GM11168 (cell line): Measurements from ENCODE around the gene KPNA1.

Experiments used
- in situ Hi-C: fragments of 300-500 bp; cut with MboI; formaldehyde crosslinking; loops from one replicate; pipeline ENCODE4 v1.12.0; 2022; ENCODE audit warnings: low sequenced_read_pairs; ENCODE audit not compliant: unreplicated experiment

Gene KPNA1

DNA sequence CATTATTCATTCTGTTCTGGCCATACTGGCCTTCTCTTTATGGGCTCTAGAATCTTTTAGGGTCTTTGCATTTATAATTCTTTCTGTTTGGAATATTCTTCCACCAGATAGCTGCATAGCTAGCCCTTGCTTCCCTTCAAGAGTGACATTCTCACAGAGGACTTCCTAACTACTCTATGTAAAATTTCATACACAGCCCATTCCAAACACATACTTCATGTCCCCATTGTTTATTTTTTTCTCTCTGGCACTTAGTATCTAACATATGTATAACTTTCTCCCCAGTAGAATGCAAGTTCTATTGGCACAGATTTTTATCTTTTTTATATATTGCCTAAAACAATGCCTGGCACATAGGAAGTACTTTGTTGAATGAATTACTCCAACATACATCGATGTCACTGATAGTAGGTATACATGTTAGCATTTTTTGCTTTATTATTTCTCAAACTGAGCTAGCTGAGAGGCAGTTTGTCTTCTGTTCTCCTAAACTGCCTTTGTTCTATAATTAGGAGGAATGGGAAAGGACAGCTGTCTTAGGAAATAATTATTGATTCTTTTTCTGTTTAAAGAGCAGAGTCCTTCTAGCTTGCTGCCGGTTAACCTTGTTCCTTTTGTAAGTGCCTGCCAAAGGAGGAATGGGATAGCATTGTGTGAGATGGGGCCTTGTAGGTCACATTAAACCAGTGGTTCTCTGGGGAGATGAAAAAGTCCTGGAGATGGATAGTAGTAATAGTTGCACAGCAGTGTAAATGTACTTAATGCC, 122.9 kb downstream of the KPNA1 start:
- in situ Hi-C loops: no loop called here

DNA sequence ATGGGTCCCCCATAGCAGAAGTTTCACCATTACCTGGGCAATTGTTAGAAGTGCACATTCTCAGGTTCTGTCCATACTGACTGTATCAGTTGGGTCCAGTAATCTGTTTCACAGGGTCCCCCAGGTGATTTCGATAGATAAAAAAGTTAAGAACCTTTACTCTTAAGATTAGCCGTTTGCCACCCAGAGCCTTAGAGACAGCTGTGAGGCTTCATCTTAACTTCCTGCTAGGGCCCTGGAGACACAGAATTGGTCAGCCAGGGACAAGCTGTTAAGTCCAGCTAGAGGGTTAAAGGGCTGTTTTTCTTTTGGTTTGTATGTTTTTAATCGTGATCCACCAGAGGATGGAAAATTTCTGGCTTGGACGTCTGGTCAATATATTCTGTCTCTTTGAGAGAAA, 124.1 kb downstream of the KPNA1 start:
- in situ Hi-C loops: no loop called here

DNA sequence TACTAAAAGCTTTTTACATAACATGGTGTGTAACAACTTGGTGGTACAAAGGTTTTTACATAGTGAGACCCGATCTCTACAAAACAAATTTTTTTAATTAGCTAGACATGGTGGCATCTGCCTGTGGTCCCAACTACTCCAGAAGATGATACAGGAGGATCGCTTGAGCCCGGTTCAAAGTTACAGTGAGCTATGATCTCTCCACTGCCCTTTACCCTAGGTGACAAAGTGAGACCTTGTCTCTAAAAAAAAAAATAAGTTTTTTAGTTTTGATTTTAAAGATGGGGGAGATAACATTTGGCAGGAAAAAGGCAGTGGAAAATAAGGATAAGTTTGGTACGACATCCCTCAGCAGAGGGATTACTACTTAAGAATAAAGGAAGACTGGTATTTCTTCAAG, 124.8 kb downstream of the KPNA1 start:
- in situ Hi-C loops: no loop called here

DNA sequence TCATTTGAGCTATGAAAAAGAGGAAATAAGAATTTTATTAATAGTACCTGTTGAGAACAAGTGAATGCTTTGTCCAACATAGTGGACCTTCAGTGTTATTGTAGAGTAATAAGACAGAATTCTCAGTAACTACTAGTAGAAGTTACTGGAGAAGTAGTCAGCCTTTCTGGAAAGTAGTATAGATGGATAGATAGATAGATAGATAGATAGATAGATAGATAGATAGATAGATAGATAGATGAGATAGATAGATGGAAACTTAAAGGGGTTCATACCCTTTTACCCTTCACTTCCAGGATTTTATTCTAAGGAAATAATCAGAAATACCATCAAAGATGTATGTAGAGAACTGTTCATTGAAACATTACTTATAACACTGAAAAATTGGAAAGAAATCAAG, 125.5 kb downstream of the KPNA1 start:
- in situ Hi-C loops: no loop called here

DNA sequence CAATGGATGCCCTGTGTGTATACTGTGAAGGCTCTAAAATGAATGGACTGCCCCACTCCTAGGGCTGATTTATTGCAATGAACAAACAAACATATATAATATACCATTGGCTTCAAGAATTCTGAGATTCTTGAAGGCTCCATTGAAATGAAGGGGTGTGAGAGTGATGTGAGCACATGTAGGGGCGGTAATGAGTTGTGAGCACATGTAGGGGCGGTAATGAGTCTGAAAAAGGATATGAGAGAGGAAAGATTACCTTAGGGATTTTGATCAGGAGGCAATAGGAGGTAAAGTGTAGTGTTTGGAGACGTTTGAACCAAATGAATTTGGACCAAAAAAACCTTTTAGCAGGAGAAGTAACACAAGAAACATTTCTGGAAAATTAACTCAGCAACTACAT, 127.0 kb downstream of the KPNA1 start:
- in situ Hi-C loops: no loop called here

DNA sequence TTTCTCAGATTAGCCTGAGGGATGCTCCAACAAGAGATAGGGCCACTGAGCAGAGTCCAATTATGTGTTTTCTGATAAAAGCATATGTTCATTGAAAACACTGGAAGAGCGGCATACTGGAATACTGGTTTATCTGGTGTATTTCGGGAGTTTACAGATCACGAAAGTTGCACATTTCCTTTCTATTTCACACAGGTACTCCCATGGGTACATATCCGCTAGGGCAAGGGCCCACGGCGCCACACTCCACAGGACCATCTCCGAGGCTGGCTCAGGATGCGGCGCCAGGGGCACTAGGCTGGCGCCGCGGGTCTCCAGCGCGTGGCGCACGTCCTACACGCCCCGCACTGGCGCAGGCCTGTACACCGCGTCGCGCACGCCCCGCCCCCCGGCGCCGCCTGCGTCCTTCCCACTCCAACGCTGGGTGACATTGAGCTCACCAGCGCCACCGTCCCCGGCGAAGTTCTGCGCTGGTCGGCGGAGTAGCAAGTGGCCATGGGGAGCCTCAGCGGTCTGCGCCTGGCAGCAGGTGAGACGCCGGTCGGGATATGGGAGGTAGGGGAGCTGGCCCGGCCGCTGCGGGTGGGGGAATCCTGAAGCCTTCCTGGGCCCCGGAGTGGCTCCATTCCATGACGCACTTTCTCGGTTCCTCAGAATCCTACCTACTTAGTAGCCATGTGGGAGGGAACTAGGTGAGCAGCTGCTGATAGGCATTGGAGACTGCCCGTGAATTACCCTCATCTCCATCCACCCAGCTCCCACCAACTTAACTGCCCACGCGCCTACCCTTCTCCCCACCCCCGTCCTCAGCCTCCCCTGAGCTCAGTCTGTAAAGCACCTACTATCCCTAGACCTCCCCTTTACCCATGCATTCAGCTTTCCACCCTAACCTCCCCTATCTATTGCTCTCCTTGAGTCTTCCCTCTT, 130.7 kb downstream of the KPNA1 start, which contains the start of gene FAM162A:
Gene FAM162A (plus strand): TSS at position 412 of the 927 bp plus-strand sequence. CDS start 84 bp downstream, at position 496.
- in situ Hi-C loops: no loop called here

DNA sequence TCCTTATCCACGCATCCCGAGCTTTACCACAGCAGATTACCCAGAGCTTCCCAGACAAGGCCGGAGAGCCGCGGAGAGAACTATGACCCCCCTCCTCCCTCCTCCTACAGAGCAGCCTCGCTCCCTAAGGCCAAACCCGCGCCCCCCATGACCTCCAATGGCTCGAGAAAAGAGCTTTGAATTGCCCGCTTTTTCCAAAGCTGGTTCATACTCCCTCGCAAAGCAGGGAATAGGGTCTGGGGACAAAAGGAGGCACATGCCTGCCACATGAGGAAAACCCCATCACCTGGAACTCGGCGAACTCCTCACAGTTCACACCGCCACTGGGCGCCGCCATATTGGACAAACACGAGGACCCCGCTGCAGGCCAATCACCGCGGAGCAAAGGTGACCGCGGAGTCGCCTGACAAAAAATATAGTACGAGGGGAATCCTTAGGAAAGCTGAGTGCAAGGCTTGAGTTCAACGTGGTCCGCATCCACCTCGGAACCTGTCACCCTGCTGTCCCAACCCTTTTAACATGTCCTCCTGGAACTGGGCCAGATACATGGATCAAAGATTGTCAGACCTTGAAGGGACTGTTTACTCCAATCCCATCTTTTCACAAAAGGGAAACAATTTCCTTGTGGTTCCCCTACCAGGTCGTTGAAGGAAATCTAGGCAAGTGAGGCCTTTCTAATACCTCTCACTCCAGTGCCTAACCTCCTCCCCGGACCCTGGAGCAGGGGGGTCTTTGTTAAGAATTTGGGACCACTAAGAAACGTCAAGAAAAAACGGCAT, 131.7 kb downstream of the KPNA1 start, which contains the start of gene MIX23:
Gene MIX23 (minus strand): TSS at position 344 of the 779 bp plus-strand sequence. CDS start 7 bp downstream, at position 337.
- in situ Hi-C loops: no loop called here

DNA sequence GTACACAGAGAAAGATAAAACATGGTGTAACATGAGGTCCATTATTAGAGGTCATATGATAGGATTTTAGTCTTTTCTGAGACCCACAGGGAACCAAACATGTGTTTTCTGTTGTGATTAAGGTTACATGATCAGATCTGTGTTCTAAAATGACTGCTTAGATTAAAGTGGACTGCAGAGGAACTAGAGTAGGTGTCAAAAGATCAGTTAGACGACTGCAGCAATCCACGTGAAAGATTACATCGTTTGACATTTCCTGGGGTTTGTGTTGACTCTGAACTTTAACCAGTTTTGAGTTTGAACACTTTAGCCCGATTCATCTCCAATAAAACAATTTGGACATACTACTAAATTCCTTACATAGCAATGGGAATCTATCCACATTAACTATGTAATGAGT, 136.8 kb downstream of the KPNA1 start:
- in situ Hi-C loops: no loop called here

DNA sequence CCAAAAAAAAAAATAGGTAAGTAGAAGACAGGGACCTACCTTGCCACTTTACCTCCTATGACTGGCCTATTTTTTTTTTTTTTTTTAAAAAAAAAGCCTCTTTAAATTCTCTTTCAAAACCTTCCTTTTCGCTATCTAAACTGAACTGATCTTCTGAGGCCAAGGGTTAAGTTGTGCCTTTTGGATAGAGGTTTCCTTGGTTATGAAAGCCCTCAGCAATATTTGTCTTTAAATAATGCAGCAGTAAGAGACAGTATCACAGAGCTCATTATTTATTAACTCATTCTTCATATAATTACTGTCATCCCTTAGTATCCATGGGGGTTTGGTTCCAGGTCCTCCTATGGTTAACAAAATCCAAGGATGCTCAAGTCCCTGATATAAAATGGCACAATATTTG, 140.7 kb downstream of the KPNA1 start:
- in situ Hi-C loops: no loop called here
